H1 (cell line): ENCODE measurements around the gene ACSF3. TPM values are rescaled to one million over a fixed set of nuclear protein-coding genes. Genes with fewer than 3 reads are reported as not detected.

Source experiments
- ATF2 ChIP-seq: IDR thresholded peaks from 2 replicates; pipeline ENCODE4 v1.6.1; 2012; ENCODE audit warnings: low read length, inconsistent platforms
- FOSL1 ChIP-seq: IDR thresholded peaks from 2 replicates; pipeline ENCODE4 v1.6.1; 2011; ENCODE audit warnings: mild to moderate bottlenecking, low read depth, low read length, moderate library complexity; ENCODE audit not compliant: insufficient read depth
- MAFK ChIP-seq: IDR thresholded peaks from 2 replicates; pipeline ENCODE4 v1.6.1; 2012; ENCODE audit warnings: low read depth, mild to moderate bottlenecking, improper control_type of control experiment, low read length
- MAX ChIP-seq: IDR thresholded peaks from 2 replicates; pipeline ENCODE4 v1.6.1; 2012; ENCODE audit warnings: inconsistent platforms
- polyA plus RNA-seq, 7 experiments: library from polyadenylated mRNA; depleted of rRNA in 3 of 7; stranded (reverse) in 5 of 7; unstranded in 2 of 7; fragments of >200 nt in 5 of 7; fragments of 200-250 nt in 2 of 7; gene quantifications; 1 replicate in 5 of 7; 2 replicates in 1 of 7; 4 replicates in 1 of 7; pipeline versions ENCODE4 v1.2.1 to v1.2.3, GENCODE V29; 2011 to 2013; ENCODE audit warnings: missing spikeins in 2 of 7, mixed read lengths in 2 of 7
- total RNA-seq: library from RNA; stranded (reverse); fragmentation: NEBNext Ultra II Directional; extraction: Animal tissue kit (Norgen Biotek cat#: 25700); gene quantifications from 2 replicates; pipeline ENCODE4 v1.2.1, GENCODE V29; 2021
- TF ChIP-seq, protein P1 (sequence below): IDR thresholded peaks from 2 replicates; pipeline ENCODE4 v1.6.1; 2011; ENCODE audit warnings: low read length, improper control_type of control experiment
- TF ChIP-seq, protein P2 (sequence below): IDR thresholded peaks from 2 replicates; pipeline ENCODE4 v1.6.1; 2011; ENCODE audit warnings: low read depth, mild to moderate bottlenecking, low read length; ENCODE audit not compliant: insufficient read depth

The ACSF3 gene
- total and polyA plus RNA-seq, 2 of the 8 experiments (the other 6 are each of a cell fraction or from before 2014, with no cell fraction given): 15.6 to 22.9 TPM

GRCh38 chr16:89191033-89191900, 97.6 kb downstream of the ACSF3 start (continued):
- TF ChIP-seq, protein P1, sequence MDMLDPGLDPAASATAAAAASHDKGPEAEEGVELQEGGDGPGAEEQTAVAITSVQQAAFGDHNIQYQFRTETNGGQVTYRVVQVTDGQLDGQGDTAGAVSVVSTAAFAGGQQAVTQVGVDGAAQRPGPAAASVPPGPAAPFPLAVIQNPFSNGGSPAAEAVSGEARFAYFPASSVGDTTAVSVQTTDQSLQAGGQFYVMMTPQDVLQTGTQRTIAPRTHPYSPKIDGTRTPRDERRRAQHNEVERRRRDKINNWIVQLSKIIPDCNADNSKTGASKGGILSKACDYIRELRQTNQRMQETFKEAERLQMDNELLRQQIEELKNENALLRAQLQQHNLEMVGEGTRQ: no peak
- TF ChIP-seq FOSL1: no peak
- TF ChIP-seq MAX: no peak
- TF ChIP-seq, protein P2, sequence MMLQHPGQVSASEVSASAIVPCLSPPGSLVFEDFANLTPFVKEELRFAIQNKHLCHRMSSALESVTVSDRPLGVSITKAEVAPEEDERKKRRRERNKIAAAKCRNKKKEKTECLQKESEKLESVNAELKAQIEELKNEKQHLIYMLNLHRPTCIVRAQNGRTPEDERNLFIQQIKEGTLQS: no peak
- no peak for TF ChIP-seq ATF2
- TF ChIP-seq MAFK: no peak
- TF ChIP-seq, all 59 proteins: peak for 0
